ENCODE results near the gene SRSF9.

DNA sequence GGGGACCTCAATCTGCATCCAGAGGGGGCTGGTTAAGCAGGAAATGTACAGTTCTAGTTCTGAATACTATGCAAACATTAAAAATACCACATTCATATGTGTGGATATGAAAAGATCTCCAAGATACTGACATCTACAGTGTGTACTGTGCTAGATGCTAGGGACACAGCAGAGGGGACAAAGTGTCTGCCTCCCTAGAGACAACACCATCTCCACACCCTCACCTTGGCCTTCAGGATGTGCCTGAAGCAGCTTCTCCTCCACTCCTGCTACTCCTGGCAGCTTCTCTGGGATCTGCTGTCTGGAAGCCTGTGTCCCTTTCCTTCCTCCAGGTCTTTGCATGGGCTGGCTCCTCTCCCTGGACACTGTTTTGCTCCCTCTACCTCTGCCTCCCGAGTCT lies 10.7 kb upstream of the SRSF9 start:
- TF ChIP-seq, protein P1, sequence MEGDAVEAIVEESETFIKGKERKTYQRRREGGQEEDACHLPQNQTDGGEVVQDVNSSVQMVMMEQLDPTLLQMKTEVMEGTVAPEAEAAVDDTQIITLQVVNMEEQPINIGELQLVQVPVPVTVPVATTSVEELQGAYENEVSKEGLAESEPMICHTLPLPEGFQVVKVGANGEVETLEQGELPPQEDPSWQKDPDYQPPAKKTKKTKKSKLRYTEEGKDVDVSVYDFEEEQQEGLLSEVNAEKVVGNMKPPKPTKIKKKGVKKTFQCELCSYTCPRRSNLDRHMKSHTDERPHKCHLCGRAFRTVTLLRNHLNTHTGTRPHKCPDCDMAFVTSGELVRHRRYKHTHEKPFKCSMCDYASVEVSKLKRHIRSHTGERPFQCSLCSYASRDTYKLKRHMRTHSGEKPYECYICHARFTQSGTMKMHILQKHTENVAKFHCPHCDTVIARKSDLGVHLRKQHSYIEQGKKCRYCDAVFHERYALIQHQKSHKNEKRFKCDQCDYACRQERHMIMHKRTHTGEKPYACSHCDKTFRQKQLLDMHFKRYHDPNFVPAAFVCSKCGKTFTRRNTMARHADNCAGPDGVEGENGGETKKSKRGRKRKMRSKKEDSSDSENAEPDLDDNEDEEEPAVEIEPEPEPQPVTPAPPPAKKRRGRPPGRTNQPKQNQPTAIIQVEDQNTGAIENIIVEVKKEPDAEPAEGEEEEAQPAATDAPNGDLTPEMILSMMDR (IDR thresholded peaks at IDR 0.05; ENCODE audit: low read length), result no peak
- TF ChIP-seq EZH2 (optimal IDR thresholded peaks at IDR 0.05; ENCODE audit: low read depth, low read length) (no peak), EZH2phosphoT487 (IDR thresholded peaks at IDR 0.05; ENCODE audit: low read length) (no peak)
